Loucy (cell line): Measurements from ENCODE around the gene SDCBP2.

Experiments used
- CTCF ChIP-seq: fragments of 200-600 bp; sonication (generic); conservative IDR thresholded peaks from 2 replicates; pipeline ENCODE4 v1.5.1; 2014; ENCODE audit warnings: mild to moderate bottlenecking, antibody characterized with exemption, low read length
- EZH2phosphoT487 ChIP-seq: fragments of 200-600 bp; IDR thresholded peaks from 2 replicates; pipeline ENCODE4 v1.6.1; 2018; ENCODE audit warnings: antibody characterized with exemption, mild to moderate bottlenecking, moderate library complexity, borderline replicate concordance

GRCh38 chr20:1315804-1316203 is 13.1 kb downstream of the SDCBP2 start:
- TF ChIP-seq CTCF, result no peak
- no peak for TF ChIP-seq EZH2phosphoT487
